Upper lobe of left lung (tissue), 6 donors: Measurements from ENCODE around the gene ARHGAP42. TPM values are rescaled to one million over a fixed set of nuclear protein-coding genes. Genes with fewer than 3 reads are reported as not detected.

ENCODE experiments used
- ATAC-seq, 2 donors: fragments of 200-7000 bp; cut with Tn5 transposase; one replicate each; pipeline ENCODE4 v1.9.1; 2022; ENCODE audit warnings: mild to moderate bottlenecking in 2 of 2, moderate library complexity in 2 of 2; ENCODE audit not compliant: low FRiP score in 2 of 2
- DNase-seq, 2 donors: peaks; one replicate each; pipeline ENCODE4 v3.0.0-alpha.2; 2019 to 2020
- H3K27ac ChIP-seq, 4 donors: fragments of 200-600 bp; sonication (generic); one replicate each; pipeline ENCODE4 v1.5.1; 2016 to 2019
- H3K27me3 ChIP-seq, 4 donors: fragments of 200-600 bp; sonication (generic); one replicate each; pipeline ENCODE4 v1.5.1; 2017 to 2019
- H3K36me3 ChIP-seq, 4 donors: fragments of 200-600 bp; sonication (generic); one replicate each; pipeline ENCODE4 v1.5.1; 2016 to 2019
- H3K4me1 ChIP-seq, 4 donors: fragments of 200-600 bp; sonication (generic); one replicate each; pipeline ENCODE4 v1.5.1; 2018 to 2019
- H3K4me3 ChIP-seq, 4 donors: fragments of 200-600 bp; sonication (generic); one replicate each; pipeline ENCODE4 v1.5.1; 2017 to 2019; ENCODE audit warnings: mild to moderate bottlenecking in 2 of 4, moderate library complexity in 1 of 4
- H3K9me3 ChIP-seq, 4 donors: fragments of 200-600 bp; sonication (generic); one replicate each; pipeline ENCODE4 v1.5.1; 2018 to 2019
- CTCF ChIP-seq, 6 experiments: fragments of 450-650 bp in 4 of 6; fragments of 200-600 bp in 2 of 6; sonication (generic) in 2 of 6; IDR thresholded peaks; one replicate each; pipeline ENCODE4 v1.5.1; 2016 to 2019; ENCODE audit warnings: antibody characterized with exemption in 6 of 6
- EP300 ChIP-seq, 4 donors: sonication (generic); formaldehyde crosslinking; IDR thresholded peaks; one replicate each; pipeline ENCODE4 v1.5.1; 2017; ENCODE audit warnings: antibody characterized with exemption in 4 of 4, control low read depth in 2 of 4
- POLR2A ChIP-seq, 4 donors: fragments of 450-650 bp; IDR thresholded peaks; one replicate each; pipeline ENCODE4 v1.5.1; 2016 to 2017; ENCODE audit warnings: antibody characterized with exemption in 4 of 4, mild to moderate bottlenecking in 2 of 4
- POLR2AphosphoS5 ChIP-seq, 2 donors: sonication (generic); formaldehyde crosslinking; IDR thresholded peaks; one replicate each; pipeline ENCODE4 v1.5.1; 2017; ENCODE audit warnings: antibody characterized with exemption in 2 of 2
- WGBS, 2 donors: methylation state at CpG; one replicate each; pipeline ENCODE4 v1.1.5; 2017 to 2018; 5-methylcytosine and 5-hydroxymethylcytosine counted together
- small RNA-seq, 4 donors: library from RNA; depleted of rRNA; stranded (forward); fragments of <200 nt; gene quantifications; one replicate each; pipeline ENCODE3, GENCODE V24; 2016
- total RNA-seq, 6 donors: library from RNA; depleted of rRNA in 4 of 6; stranded (reverse); fragments of >200 nt in 4 of 6; gene quantifications; one replicate each; pipeline versions ENCODE4 v1.1.0 to v1.2.1, GENCODE V29; 2016 to 2021
- donor health status: DM: no; HTN: no; CAD: no; lungs with moderate emphysema.
- donor health status: DM: no; HTN: yes; CAD: no; lungs with severe emphysema.

ARHGAP42 gene
- total RNA-seq, 6 donors from 2014 or later = 8.7 to 44.9 (median 23.6) TPM

GRCh38 chr11:101032991-101033390 is 345.9 kb downstream of the ARHGAP42 start:
- Histone ChIP-seq H3K36me3 (no peaks in the 10 kb centered on the region), H3K27ac (no peak overlapping the region), H3K4me1 (no peaks in the 10 kb centered on the region), H3K4me3 (no peak overlapping the region), H3K27me3 (no peaks in the 10 kb centered on the region), H3K9me3 (no peaks in the 10 kb centered on the region)
- no peak for TF ChIP-seq CTCF (IDR thresholded peaks at IDR 0.05)
- TF ChIP-seq POLR2AphosphoS5 (IDR thresholded peaks at IDR 0.05) = no peak
- DNase-seq (no peak), ATAC-seq (no peak)

- WGBS, 2 donors = 42 to 49% methylated on average over 4 of the region's 4 CpGs
- Histone ChIP-seq H3K4me1 (no peaks in the 10 kb centered on the region), H3K27ac (no peak overlapping the region), H3K9me3 (no peaks in the 10 kb centered on the region), H3K27me3 (no peaks in the 10 kb centered on the region), H3K36me3 (no peaks in the 10 kb centered on the region), H3K4me3 (no peak overlapping the region)
- no peak for TF ChIP-seq EP300 (IDR thresholded peaks at IDR 0.05)
- no peak for TF ChIP-seq CTCF (IDR thresholded peaks at IDR 0.05)
- no peak for TF ChIP-seq POLR2AphosphoS5 (IDR thresholded peaks at IDR 0.05)
- TF ChIP-seq POLR2A (IDR thresholded peaks at IDR 0.05) = no peak
- DNase-seq (peak in 1 of 2 donors; percentile 24), ATAC-seq (peak in 1 of 2 donors; percentile 65)
Measured at GRCh38 chr11:101034076-101034475, 347.0 kb downstream of the ARHGAP42 start.

- Histone ChIP-seq H3K4me1 (no peaks in the 10 kb centered on the region), H3K4me3 (no peak overlapping the region), H3K27ac (no peak overlapping the region), H3K36me3 (no peaks in the 10 kb centered on the region), H3K9me3 (no peaks in the 10 kb centered on the region), H3K27me3 (no peaks in the 10 kb centered on the region)
- no peak for TF ChIP-seq EP300 (IDR thresholded peaks at IDR 0.05)
- no peak for TF ChIP-seq POLR2A (IDR thresholded peaks at IDR 0.05)
- TF ChIP-seq POLR2AphosphoS5 (IDR thresholded peaks at IDR 0.05) = no peak
- no peak for TF ChIP-seq CTCF (IDR thresholded peaks at IDR 0.05)
- no peak for DNase-seq
- ATAC-seq = no peak
- 50 to 52% methylated on average over 1 of the region's 1 CpG for WGBS, 2 donors
Measured at GRCh38 chr11:101035872-101036271, 348.8 kb downstream of the ARHGAP42 start.

Small RNA genes within 50 kb of the gene (small RNA-seq; reads per million reads assigned to genes)
- gene RN7SL222P = 0 reads per million in 4 donors
